HG03064 (cell line): Measurements from ENCODE around the gene NPAS2.
A peak's percentile ranks its signal among the peaks of the same experiment; 100 is the strongest.

Source experiments
- ATAC-seq: cut with Tn5 transposase; IDR thresholded peaks from one replicate; pipeline ENCODE4 v1.9.1; 2021; ENCODE audit warnings: low read depth; ENCODE audit not compliant: unreplicated experiment

Gene NPAS2

GRCh38 chr2:101003278-101003775 is 183.4 kb downstream of the NPAS2 start:
- no peak for ATAC-seq

- no peak for ATAC-seq
These were observed 184.8 kb downstream of the NPAS2 start for GRCh38 chr2:101004620-101005325.

GRCh38 chr2:101006065-101006715 is 186.3 kb downstream of the NPAS2 start:
- ATAC-seq = no peak

GRCh38 chr2:101007415-101008345 is 187.7 kb downstream of the NPAS2 start:
- no peak for ATAC-seq

GRCh38 chr2:101011152-101011551 is 191.2 kb downstream of the NPAS2 start:
- no peak for ATAC-seq

- peak; percentile 90 for ATAC-seq
These were observed 192.2 kb downstream of the NPAS2 start for GRCh38 chr2:101012054-101012705.

GRCh38 chr2:101012706-101013181 is 192.8 kb downstream of the NPAS2 start:
- no peak for ATAC-seq

- no peak for ATAC-seq
These were observed 194.4 kb downstream of the NPAS2 start for GRCh38 chr2:101014264-101014857.

- no peak for ATAC-seq
These were observed 197.4 kb downstream of the NPAS2 start for GRCh38 chr2:101017371-101017770.

GRCh38 chr2:101018934-101019333 is 199.0 kb downstream of the NPAS2 start:
- no peak for ATAC-seq

GRCh38 chr2:101022221-101022620 is 202.3 kb downstream of the NPAS2 start:
- ATAC-seq = no peak

- ATAC-seq = no peak
These were observed 203.6 kb downstream of the NPAS2 start for GRCh38 chr2:101023327-101024107.

GRCh38 chr2:101025561-101025960 is 205.6 kb downstream of the NPAS2 start:
- ATAC-seq = no peak

GRCh38 chr2:101026253-101026701 is 206.3 kb downstream of the NPAS2 start:
- no peak for ATAC-seq

GRCh38 chr2:101026923-101027469 is 207.1 kb downstream of the NPAS2 start:
- no peak for ATAC-seq

GRCh38 chr2:101027852-101028251 is 207.9 kb downstream of the NPAS2 start:
- no peak for ATAC-seq

- ATAC-seq = no peak
These were observed 211.1 kb downstream of the NPAS2 start for GRCh38 chr2:101030866-101031554.

GRCh38 chr2:101032084-101032776 is 212.3 kb downstream of the NPAS2 start:
- no peak for ATAC-seq
